ENCODE results near the gene UQCR11. TPM values are rescaled to one million over a fixed set of nuclear protein-coding genes. Genes with fewer than 3 reads are reported as not detected.
A peak's percentile ranks its signal among the peaks of the same experiment; 100 is the strongest.

The UQCR11 gene
- total and polyA plus RNA-seq, 2 of the 4 experiments (the other 2 are of a cell fraction): 29.2 to 177 TPM

- TF ChIP-seq SMC3 (IDR thresholded peaks at IDR 0.05; ENCODE audit: low read depth, low read length): no peak
These were observed 28.8 kb downstream of the UQCR11 start (continued) for GRCh38 chr19:1576242-1577089.

DNA sequence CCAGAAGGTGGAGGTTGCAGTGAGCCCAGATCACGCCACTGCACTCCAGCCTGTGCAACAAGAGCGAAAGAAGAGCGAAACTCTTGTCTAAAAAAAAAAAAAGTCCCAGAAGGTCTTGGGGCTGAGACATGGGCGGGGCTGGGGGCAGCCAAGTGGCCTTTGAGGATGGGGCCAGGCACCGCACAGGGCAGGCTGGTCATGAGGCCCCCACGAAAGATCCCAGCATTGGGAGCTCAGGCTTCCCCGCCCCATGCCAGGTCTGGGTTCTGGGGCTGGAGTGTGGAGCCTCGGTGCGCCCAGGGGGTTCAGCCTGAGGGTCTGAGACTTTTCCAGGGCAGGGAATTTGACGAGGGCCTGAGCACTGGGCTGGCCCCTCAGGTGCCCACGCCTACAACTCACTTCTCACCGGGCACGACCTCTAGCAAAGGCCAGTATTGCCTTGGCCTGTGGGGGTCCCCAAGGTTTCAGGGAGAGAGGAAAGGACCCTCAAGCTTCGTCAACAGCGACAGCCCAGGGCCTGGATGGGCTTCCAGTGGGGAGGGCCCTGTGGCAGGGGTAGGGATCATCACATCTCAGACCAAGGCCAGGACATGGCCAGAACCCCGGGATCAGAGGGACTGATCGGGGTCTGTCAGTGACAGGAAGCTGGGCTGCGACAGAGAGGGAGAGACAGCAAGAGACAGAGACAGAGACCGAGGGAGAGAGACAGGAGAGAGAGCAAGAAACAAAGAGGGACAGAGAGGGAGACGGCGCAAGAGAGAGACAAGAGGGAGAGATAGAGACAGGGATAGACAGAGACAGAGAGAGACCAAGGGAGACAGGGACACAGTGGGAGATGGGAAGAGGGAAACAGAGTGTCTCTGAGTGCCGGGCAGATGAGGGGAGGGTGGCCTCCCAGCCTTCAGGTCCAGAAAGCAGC lies 29.7 kb downstream of the UQCR11 start:
- 87% methylated on average over 12 of the region's 22 CpGs; no CpG with 5 or more reads in 1 of the 2 experiments for WGBS, 2 experiments (ENCODE audit: extremely low coverage in 2 of 2, insufficient read length in 1 of 2)
- peaks cover 4% of the 10 kb centered on the region; the same call in 1 of the 2 replicates for H4K20me1 ChIP-seq (ENCODE audit: insufficient read depth, low read length)
- no TSS peak for BruUV-seq (replicated peaks)
- H3K27ac ChIP-seq (ENCODE audit: insufficient read depth, low read length): no peak overlapping the region
- no peak overlapping the region for H3K4me2 ChIP-seq (ENCODE audit: low read depth, low read length)
- no peak for TF ChIP-seq MAFK (IDR thresholded peaks at IDR 0.05; ENCODE audit: low read depth, low read length)
- TF ChIP-seq RAD21 (IDR thresholded peaks at IDR 0.05; ENCODE audit: low read length): no peak
- no peak for TF ChIP-seq SMC3 (IDR thresholded peaks at IDR 0.05; ENCODE audit: low read depth, low read length)
- TF ChIP-seq, protein P1, sequence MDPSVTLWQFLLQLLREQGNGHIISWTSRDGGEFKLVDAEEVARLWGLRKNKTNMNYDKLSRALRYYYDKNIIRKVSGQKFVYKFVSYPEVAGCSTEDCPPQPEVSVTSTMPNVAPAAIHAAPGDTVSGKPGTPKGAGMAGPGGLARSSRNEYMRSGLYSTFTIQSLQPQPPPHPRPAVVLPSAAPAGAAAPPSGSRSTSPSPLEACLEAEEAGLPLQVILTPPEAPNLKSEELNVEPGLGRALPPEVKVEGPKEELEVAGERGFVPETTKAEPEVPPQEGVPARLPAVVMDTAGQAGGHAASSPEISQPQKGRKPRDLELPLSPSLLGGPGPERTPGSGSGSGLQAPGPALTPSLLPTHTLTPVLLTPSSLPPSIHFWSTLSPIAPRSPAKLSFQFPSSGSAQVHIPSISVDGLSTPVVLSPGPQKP (IDR thresholded peaks at IDR 0.05; ENCODE audit: borderline replicate concordance, low read depth, low read length): no peak
- no peak for TF ChIP-seq BHLHE40 (IDR thresholded peaks at IDR 0.05; ENCODE audit: low read depth, low read length)
- no peak for TF ChIP-seq MXI1 (IDR thresholded peaks at IDR 0.05; ENCODE audit: borderline replicate concordance, low read depth, low read length)
- TF ChIP-seq RFX5 (IDR thresholded peaks at IDR 0.05; ENCODE audit: low read depth, low read length): no peak
- H3K56ac ChIP-seq (ENCODE audit: extremely low read depth, insufficient read depth, low read length): no peak overlapping the region
- H4K8ac ChIP-seq (ENCODE audit: low read depth in 2 of 2, low read length in 2 of 2): no peak overlapping the region
- intact Hi-C loops (cut with micrococcal nuclease) (no loop called here), in situ Hi-C loops (cut with MboI; ENCODE audit: low sequenced_read_pairs) (no loop called here), dilution Hi-C loops (cut with HindIII; ENCODE audit: low sequenced_read_pairs, unreplicated experiment) (no loop called here)
- H3K9me1 ChIP-seq (ENCODE audit: insufficient read depth, low read length): no peaks in the 10 kb centered on the region
- peaks cover 32% of the 10 kb centered on the region for H3K36me3 ChIP-seq (ENCODE audit: control insufficient read depth, insufficient read depth, low read length)
- no peak overlapping the region for H2BK15ac ChIP-seq (ENCODE audit: low read depth, low read length)
- peak overlapping the region; percentile 23 for H2AK9ac ChIP-seq (replicated peaks; ENCODE audit: low read depth, low read length, poor library complexity)
- no peak for ATAC-seq (ENCODE audit: low read depth)
- DNase-seq: no peak
- no peak overlapping the region for H3K23ac ChIP-seq (ENCODE audit: low read depth, low read length)
- no peak overlapping the region for H3K14ac ChIP-seq (replicated peaks; ENCODE audit: low read depth, low read length)
- POLR2A ChIA-PET (ENCODE audit: unreplicated experiment): no interaction called here
- no peak overlapping the region for H4K91ac ChIP-seq (ENCODE audit: insufficient read depth, low read depth, low read length)
- H2AK5ac ChIP-seq (ENCODE audit: low read depth, low read length): no peak overlapping the region
- H3K4me3 ChIP-seq (ENCODE audit: insufficient read depth, low read depth, low read length): no peak overlapping the region
- no peak overlapping the region for H3K9ac ChIP-seq (ENCODE audit: low read depth, low read length)
- CTCF ChIA-PET: interaction anchor here (0.5 to 1.3 kb wide), 2 partner anchors 30 to 52 kb away, joined by 3 read pairs; partner anchors contain the start of gene PLK5
- H2AFZ ChIP-seq (replicated peaks; ENCODE audit: low read length, poor library complexity): no peak overlapping the region
- no peak overlapping the region for H2BK120ac ChIP-seq (ENCODE audit: low read depth, low read length)
- H2BK20ac ChIP-seq (ENCODE audit: low read depth, low read length): no peak overlapping the region
- H4K5ac ChIP-seq (ENCODE audit: low read depth, low read length): no peak overlapping the region
- H2BK5ac ChIP-seq (ENCODE audit: low read depth, low read length, poor library complexity, severe bottlenecking): no peak overlapping the region
- no peaks in the 10 kb centered on the region for H3K79me1 ChIP-seq (ENCODE audit: low read depth in 1 of 2, low read length in 2 of 2)
- no peak overlapping the region for H3K4ac ChIP-seq (ENCODE audit: low read depth, low read length)
- H3K9me3 ChIP-seq (ENCODE audit: control insufficient read depth, insufficient read depth, low read length): no peaks in the 10 kb centered on the region
- H3K27me3 ChIP-seq (ENCODE audit: control insufficient read depth, insufficient read depth, low read length): no peaks in the 10 kb centered on the region
- no peak overlapping the region for H3K18ac ChIP-seq (ENCODE audit: low read depth, low read length)
- H3K4me1 ChIP-seq (ENCODE audit: control insufficient read depth, insufficient read depth, low read length): no peaks in the 10 kb centered on the region

Measured in IMR-90 (cell line).